DMS53 treated with DMSO at 0.1 percent for 48 hours (cell line): Measurements from ENCODE around the gene ANKRD55.
"Not testable (repeated sequence)": the region's sequence is repeated elsewhere in the genome, so short reads cannot be mapped to it uniquely, and the experiment has no call there.

Experiments
- DNase-seq: peaks from one replicate; lab custom pipeline; 2025; ENCODE audit not compliant: unreplicated experiment; lab: John Stamatoyannopoulos, UW

ANKRD55 gene

GRCh38 chr5:56110646-56111403 lies 122.3 kb downstream of the ANKRD55 start:
- DNase-seq = no peak

DNA sequence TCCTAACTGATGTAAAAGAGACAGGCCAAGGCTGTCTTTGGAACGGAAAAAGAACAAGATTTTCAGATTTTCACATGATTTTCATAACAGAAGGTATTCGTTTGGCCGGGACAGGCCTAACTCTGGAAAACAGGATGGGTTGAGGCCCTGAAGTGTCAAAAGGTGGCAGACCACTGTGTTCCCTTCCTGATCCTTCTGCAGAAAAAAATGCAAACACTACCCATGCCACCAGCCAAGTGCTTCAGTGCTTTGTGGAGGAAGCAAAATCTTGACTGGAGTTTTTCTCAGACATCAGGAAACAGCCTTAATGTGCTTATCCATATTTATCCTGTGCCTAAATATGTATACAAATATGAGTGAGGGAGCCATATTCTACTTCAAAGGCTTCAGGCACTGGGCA lies 124.9 kb downstream of the ANKRD55 start:
- no peak for DNase-seq

GRCh38 chr5:56106837-56107236 lies 126.3 kb downstream of the ANKRD55 start:
- DNase-seq = no peak

- no peak for DNase-seq
Measured at GRCh38 chr5:56105511-56106291, 127.4 kb downstream of the ANKRD55 start.

GRCh38 chr5:56102889-56103288 lies 130.2 kb downstream of the ANKRD55 start:
- no peak for DNase-seq

- not testable (repeated sequence) for DNase-seq
Measured at GRCh38 chr5:56102207-56102606, 130.9 kb downstream of the ANKRD55 start.

DNA sequence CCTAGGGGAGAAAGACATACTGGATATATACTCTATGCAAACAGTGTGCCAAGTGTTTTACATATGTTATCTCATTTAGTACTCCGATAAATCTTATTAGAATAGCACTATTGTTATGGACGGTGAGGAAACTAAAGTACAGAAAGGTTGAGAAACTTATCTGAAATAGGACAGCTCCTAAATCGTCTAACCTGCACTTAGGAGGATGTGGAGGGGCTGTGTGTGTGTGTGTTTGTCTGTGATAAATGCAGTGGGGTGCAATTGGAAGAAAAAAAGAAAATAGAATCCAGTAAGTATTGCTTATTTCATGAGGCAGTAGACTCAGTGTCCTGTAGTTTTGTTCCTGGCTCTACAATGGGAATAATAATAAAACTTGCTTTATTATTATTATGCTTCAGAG lies 131.9 kb downstream of the ANKRD55 start:
- no peak for DNase-seq

GRCh38 chr5:56100439-56101176 lies 132.5 kb downstream of the ANKRD55 start:
- DNase-seq = no peak

DNA sequence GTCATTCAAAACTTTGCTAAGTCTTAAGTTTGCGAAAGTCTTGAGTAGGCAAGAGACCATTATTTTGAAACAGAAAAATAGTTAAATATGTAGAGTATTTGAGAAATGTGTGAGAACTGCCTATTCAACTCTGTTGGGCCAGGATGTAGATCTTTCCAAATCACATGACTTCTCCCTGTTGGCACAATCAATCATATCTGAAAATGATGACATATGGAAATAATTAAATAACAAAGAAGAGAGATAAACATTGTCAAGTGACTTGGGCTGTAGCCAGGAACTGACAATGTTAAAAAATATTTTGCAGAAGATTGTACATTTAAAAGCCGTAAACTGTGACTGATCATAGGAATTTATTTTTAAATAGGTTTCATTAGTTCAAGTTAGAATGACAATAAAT lies 133.8 kb downstream of the ANKRD55 start:
- no peak for DNase-seq

DNA sequence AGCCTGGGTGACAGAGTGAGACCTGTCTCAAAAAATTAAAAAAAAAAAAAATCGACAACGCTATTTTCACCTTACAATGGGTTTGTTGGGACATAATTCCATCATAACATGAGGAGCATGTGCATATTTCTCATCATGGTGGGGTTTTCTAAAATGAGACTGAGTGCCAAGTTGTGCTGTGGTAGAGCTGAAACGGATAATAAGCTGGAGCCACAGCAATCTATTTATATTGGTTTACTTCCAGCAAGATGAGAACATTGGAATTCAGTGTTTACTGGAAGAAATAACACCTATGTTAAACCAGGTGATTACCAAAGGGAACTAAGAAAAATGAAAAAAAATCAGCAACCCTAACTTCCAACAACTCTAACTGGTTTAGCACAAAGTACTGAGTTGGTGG lies 136.1 kb downstream of the ANKRD55 start:
- no peak for DNase-seq

DNA sequence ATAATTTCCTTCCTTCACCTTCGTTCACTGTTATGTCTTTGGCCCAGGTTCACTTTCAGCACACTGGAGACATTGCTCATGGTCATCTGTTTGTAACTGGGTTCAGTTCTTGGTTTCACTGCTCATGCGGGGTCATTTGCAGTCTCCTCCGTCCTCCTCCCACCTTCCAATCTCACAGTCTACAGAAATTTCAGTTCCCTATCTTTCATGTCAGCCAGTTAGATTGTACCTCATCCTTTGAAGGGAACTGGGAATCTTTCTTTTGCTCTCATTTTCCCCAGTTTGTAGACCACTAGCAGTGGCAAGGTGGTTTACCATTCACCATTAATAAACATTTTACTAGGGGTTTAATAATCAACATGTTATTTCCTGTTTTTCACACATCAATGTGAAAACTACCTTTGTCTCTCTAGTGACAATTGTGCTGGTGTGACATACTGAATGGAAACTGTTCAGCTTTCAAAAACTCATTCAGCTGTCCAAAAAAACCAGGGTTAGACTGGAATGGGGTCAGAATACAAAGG lies 137.5 kb downstream of the ANKRD55 start:
- no peak for DNase-seq

GRCh38 chr5:56094579-56095361 lies 138.4 kb downstream of the ANKRD55 start:
- DNase-seq = no peak

GRCh38 chr5:56093970-56094369 lies 139.2 kb downstream of the ANKRD55 start:
- DNase-seq = no peak

GRCh38 chr5:56092115-56092514 lies 141.0 kb downstream of the ANKRD55 start:
- DNase-seq = no peak

- no peak for DNase-seq
Measured at GRCh38 chr5:56091664-56092063, 141.5 kb downstream of the ANKRD55 start.

GRCh38 chr5:56090793-56091460 lies 142.2 kb downstream of the ANKRD55 start:
- DNase-seq = peak; percentile 15

GRCh38 chr5:56088967-56089829 lies 143.9 kb downstream of the ANKRD55 start:
- DNase-seq = peak; percentile 25

- DNase-seq = no peak
Measured at GRCh38 chr5:56088431-56088949, 144.6 kb downstream of the ANKRD55 start.

DNA sequence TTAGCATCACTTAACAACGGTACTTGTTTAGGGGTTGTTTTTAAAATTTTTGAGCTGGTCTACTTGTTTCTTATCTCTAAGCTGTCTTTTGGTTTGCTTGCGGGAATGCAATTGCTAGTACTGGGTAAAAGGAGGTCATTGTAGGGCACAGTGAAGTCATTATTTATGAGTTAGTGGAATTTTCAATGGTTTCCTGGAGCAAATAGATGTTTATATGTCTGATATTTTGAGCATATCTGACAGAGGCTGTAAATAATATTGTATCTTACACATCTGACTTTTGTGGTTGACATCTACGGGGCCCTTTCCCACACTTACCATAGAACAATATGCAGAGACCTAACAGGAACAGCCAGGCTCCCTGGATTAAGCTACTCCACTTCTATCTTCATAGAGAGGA lies 147.9 kb downstream of the ANKRD55 start:
- DNase-seq = no peak
